ENCODE results near the gene ADAM12.

Gene ADAM12

DNA sequence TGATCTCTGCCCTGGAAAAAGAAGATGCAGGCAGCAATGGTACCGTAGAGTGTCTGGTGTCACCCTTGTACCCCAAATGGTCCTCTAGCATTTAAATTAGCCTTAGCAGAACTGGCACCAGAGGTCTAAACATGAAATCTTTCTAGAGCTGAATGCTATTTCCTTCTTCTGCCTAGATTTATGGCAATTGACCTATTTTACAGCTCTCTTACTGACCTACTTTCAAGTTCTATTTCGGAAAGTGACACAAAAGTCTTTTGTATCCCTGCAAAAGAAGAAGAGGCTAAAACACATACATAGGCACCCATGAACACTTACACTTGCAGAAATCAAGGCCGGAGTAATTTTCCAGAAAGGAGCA lies 10.1 kb upstream of the ADAM12 start (continued):
- TF ChIP-seq, protein P1, sequence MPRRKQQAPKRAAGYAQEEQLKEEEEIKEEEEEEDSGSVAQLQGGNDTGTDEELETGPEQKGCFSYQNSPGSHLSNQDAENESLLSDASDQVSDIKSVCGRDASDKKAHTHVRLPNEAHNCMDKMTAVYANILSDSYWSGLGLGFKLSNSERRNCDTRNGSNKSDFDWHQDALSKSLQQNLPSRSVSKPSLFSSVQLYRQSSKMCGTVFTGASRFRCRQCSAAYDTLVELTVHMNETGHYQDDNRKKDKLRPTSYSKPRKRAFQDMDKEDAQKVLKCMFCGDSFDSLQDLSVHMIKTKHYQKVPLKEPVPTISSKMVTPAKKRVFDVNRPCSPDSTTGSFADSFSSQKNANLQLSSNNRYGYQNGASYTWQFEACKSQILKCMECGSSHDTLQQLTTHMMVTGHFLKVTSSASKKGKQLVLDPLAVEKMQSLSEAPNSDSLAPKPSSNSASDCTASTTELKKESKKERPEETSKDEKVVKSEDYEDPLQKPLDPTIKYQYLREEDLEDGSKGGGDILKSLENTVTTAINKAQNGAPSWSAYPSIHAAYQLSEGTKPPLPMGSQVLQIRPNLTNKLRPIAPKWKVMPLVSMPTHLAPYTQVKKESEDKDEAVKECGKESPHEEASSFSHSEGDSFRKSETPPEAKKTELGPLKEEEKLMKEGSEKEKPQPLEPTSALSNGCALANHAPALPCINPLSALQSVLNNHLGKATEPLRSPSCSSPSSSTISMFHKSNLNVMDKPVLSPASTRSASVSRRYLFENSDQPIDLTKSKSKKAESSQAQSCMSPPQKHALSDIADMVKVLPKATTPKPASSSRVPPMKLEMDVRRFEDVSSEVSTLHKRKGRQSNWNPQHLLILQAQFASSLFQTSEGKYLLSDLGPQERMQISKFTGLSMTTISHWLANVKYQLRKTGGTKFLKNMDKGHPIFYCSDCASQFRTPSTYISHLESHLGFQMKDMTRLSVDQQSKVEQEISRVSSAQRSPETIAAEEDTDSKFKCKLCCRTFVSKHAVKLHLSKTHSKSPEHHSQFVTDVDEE (CRISPR knock-in tag; IDR thresholded peaks at IDR 0.05), result no peak
- no peak for TF ChIP-seq ZFP3 (CRISPR knock-in tag; IDR thresholded peaks at IDR 0.05)

DNA sequence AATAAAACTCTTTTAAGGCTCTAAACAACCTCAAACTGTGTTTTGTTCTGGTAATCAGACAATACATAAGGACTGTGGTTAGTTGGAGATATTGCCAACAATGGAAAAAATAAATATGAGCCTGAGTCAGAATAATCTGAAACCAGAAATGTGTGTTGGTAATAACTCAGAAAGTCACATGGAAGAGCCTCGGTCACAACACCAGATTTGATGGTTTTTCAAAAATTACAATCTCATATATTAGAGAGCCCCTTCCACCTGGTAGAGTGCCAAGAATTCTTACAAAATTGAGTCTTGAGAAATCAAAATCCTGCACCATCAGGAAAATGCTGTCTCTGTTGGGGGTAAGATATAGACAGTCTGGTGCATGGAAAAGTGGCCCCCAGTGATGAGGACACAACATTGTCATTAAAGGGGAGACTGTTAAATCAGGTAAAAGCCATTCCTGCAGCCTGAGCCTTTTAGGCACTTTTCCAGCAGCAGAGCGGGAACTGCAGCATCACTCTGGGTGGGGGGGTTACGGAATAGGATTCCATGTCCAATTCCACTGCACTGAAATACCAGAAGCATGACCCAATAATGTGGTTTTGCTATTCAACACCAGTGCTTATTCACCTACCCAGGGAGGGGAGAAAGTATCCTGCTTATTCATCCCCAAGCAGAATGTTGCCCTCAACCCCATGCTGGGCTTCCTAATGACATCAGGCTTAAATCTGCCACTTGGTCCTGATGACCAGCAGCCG lies 9.5 kb upstream of the ADAM12 start:
- TF ChIP-seq, protein P1 (CRISPR knock-in tag; IDR thresholded peaks at IDR 0.05), result no peak
- TF ChIP-seq BACH2 (CRISPR knock-in tag; IDR thresholded peaks at IDR 0.05; ENCODE audit: borderline replicate concordance), result no peak
- TF ChIP-seq ZC3H10 (CRISPR knock-in tag; IDR thresholded peaks at IDR 0.05), result no peak
- no peak for TF ChIP-seq SNAI2 (CRISPR knock-in tag; IDR thresholded peaks at IDR 0.05)
- TF ChIP-seq TOX (CRISPR knock-in tag; IDR thresholded peaks at IDR 0.05; ENCODE audit: borderline replicate concordance), result no peak
- no peak for TF ChIP-seq PPARA (CRISPR knock-in tag; IDR thresholded peaks at IDR 0.05; ENCODE audit: borderline replicate concordance)
- TF ChIP-seq ZFP3 (CRISPR knock-in tag; IDR thresholded peaks at IDR 0.05), result 0 out of 2 replicates have a peak, but pooled peaks have one; percentile 28
- TF ChIP-seq, protein P2, sequence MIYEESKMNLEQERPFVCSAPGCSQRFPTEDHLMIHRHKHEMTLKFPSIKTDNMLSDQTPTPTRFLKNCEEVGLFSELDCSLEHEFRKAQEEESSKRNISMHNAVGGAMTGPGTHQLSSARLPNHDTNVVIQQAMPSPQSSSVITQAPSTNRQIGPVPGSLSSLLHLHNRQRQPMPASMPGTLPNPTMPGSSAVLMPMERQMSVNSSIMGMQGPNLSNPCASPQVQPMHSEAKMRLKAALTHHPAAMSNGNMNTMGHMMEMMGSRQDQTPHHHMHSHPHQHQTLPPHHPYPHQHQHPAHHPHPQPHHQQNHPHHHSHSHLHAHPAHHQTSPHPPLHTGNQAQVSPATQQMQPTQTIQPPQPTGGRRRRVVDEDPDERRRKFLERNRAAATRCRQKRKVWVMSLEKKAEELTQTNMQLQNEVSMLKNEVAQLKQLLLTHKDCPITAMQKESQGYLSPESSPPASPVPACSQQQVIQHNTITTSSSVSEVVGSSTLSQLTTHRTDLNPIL (CRISPR knock-in tag; IDR thresholded peaks at IDR 0.05; ENCODE audit: low read depth), result 0 out of 2 replicates have a peak, but pooled peaks have one; percentile 60
- TF ChIP-seq ISL1 (CRISPR knock-in tag; IDR thresholded peaks at IDR 0.05), result peak; percentile 62
- TF ChIP-seq ESRRG (CRISPR knock-in tag; IDR thresholded peaks at IDR 0.05), result no peak
- TF ChIP-seq, protein P3, sequence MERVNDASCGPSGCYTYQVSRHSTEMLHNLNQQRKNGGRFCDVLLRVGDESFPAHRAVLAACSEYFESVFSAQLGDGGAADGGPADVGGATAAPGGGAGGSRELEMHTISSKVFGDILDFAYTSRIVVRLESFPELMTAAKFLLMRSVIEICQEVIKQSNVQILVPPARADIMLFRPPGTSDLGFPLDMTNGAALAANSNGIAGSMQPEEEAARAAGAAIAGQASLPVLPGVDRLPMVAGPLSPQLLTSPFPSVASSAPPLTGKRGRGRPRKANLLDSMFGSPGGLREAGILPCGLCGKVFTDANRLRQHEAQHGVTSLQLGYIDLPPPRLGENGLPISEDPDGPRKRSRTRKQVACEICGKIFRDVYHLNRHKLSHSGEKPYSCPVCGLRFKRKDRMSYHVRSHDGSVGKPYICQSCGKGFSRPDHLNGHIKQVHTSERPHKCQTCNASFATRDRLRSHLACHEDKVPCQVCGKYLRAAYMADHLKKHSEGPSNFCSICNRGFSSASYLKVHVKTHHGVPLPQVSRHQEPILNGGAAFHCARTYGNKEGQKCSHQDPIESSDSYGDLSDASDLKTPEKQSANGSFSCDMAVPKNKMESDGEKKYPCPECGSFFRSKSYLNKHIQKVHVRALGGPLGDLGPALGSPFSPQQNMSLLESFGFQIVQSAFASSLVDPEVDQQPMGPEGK (CRISPR knock-in tag; IDR thresholded peaks at IDR 0.05; ENCODE audit: borderline replicate concordance), result peak; percentile 98; the same call in 1 of the 2 replicates
- no peak for TF ChIP-seq OSR1 (CRISPR knock-in tag; IDR thresholded peaks at IDR 0.05)
- TF ChIP-seq, protein P4, sequence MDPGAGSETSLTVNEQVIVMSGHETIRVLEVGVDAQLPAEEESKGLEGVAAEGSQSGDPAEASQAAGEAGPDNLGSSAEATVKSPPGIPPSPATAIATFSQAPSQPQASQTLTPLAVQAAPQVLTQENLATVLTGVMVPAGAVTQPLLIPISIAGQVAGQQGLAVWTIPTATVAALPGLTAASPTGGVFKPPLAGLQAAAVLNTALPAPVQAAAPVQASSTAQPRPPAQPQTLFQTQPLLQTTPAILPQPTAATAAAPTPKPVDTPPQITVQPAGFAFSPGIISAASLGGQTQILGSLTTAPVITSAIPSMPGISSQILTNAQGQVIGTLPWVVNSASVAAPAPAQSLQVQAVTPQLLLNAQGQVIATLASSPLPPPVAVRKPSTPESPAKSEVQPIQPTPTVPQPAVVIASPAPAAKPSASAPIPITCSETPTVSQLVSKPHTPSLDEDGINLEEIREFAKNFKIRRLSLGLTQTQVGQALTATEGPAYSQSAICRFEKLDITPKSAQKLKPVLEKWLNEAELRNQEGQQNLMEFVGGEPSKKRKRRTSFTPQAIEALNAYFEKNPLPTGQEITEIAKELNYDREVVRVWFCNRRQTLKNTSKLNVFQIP (CRISPR knock-in tag; IDR thresholded peaks at IDR 0.05; ENCODE audit: borderline replicate concordance, low read depth), result no peak
- TF ChIP-seq, protein P5, sequence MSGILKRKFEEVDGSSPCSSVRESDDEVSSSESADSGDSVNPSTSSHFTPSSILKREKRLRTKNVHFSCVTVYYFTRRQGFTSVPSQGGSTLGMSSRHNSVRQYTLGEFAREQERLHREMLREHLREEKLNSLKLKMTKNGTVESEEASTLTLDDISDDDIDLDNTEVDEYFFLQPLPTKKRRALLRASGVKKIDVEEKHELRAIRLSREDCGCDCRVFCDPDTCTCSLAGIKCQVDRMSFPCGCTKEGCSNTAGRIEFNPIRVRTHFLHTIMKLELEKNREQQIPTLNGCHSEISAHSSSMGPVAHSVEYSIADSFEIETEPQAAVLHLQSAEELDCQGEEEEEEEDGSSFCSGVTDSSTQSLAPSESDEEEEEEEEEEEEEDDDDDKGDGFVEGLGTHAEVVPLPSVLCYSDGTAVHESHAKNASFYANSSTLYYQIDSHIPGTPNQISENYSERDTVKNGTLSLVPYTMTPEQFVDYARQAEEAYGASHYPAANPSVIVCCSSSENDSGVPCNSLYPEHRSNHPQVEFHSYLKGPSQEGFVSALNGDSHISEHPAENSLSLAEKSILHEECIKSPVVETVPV (CRISPR knock-in tag; IDR thresholded peaks at IDR 0.05), result no peak
- no peak for TF ChIP-seq TCF4 (CRISPR knock-in tag; IDR thresholded peaks at IDR 0.05; ENCODE audit: borderline replicate concordance)
- no peak for TF ChIP-seq GLIS3 (CRISPR knock-in tag; IDR thresholded peaks at IDR 0.05)
- TF ChIP-seq CSDC2 (CRISPR knock-in tag; IDR thresholded peaks at IDR 0.05), result peak; percentile 48; the same call in 1 of the 2 replicates
- no peak for TF ChIP-seq RARB (CRISPR knock-in tag; IDR thresholded peaks at IDR 0.05)
- TF ChIP-seq ZFP30 (CRISPR knock-in tag; IDR thresholded peaks at IDR 0.05), result no peak
- no peak for TF ChIP-seq ZNF70 (CRISPR knock-in tag; IDR thresholded peaks at IDR 0.05)
- TF ChIP-seq ZNF8 (CRISPR knock-in tag; IDR thresholded peaks at IDR 0.05), result no peak
- no peak for TF ChIP-seq ZNF565 (CRISPR knock-in tag; conservative IDR thresholded peaks at IDR 0.05; ENCODE audit: low read depth)
- no peak for TF ChIP-seq ARNTL (CRISPR knock-in tag; IDR thresholded peaks at IDR 0.05; ENCODE audit: borderline replicate concordance, low read depth)
- ATAC-seq, result peak; percentile 95
